ENCODE results near the gene INIP. TPM values are rescaled to one million over a fixed set of nuclear protein-coding genes. Genes with fewer than 3 reads are reported as not detected.

Gene INIP
- total and polyA plus RNA-seq, 9 of the 15 experiments (the other 6 are each of a cell fraction or from before 2014, with no cell fraction given): 11.9 to 87.9 (median 37.3) TPM

DNA sequence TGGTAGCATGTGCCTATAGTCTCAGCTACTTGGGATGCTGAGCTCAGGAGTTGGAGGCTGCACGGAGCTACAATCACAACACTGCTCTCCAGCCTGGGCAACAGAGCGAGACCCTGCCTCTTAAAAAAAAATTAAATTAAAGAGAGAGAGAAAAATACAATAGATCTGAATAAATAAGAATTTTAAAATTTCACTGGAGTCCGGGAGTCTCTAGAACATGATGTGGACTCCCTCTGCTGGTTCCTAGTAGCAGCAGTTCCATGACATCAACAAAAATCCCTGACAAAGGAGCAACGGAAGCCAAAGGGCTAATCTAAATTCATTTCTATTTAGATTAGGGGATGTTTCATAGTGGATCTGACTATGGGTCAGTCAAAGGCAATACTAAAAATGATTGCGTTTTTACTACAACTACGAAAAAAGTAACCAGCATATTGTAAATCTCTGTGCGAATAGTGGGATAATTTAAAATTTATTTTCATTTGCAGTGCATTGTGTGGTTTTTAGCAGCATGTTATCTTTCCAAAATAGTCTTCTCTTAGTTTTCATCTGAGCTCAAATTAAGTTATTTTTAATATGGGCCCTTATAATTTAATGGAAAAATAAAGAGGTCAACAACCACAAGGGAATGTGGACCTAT lies 6.7 kb downstream of the INIP start (continued):
- TF ChIP-seq, protein P1, sequence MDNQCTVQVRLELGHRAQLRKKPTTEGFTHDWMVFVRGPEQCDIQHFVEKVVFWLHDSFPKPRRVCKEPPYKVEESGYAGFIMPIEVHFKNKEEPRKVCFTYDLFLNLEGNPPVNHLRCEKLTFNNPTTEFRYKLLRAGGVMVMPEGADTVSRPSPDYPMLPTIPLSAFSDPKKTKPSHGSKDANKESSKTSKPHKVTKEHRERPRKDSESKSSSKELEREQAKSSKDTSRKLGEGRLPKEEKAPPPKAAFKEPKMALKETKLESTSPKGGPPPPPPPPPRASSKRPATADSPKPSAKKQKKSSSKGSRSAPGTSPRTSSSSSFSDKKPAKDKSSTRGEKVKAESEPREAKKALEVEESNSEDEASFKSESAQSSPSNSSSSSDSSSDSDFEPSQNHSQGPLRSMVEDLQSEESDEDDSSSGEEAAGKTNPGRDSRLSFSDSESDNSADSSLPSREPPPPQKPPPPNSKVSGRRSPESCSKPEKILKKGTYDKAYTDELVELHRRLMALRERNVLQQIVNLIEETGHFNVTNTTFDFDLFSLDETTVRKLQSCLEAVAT (IDR thresholded peaks at IDR 0.05): no peak
- TF ChIP-seq HMG20B (CRISPR knock-in tag; IDR thresholded peaks at IDR 0.05): no peak
- TF ChIP-seq RBM22 (IDR thresholded peaks at IDR 0.05; ENCODE audit: low read depth, low read length, poor library complexity, severe bottlenecking): no peak
- TF ChIP-seq, protein P2, sequence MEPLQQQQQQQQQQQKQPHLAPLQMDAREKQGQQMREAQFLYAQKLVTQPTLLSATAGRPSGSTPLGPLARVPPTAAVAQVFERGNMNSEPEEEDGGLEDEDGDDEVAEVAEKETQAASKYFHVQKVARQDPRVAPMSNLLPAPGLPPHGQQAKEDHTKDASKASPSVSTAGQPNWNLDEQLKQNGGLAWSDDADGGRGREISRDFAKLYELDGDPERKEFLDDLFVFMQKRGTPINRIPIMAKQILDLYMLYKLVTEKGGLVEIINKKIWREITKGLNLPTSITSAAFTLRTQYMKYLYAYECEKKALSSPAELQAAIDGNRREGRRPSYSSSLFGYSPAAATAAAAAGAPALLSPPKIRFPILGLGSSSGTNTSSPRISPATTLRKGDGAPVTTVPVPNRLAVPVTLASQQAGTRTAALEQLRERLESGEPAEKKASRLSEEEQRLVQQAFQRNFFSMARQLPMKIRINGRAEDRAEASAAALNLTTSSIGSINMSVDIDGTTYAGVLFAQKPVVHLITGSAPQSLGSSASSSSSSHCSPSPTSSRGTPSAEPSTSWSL (CRISPR knock-in tag; IDR thresholded peaks at IDR 0.05; ENCODE audit: borderline replicate concordance): no peak

DNA sequence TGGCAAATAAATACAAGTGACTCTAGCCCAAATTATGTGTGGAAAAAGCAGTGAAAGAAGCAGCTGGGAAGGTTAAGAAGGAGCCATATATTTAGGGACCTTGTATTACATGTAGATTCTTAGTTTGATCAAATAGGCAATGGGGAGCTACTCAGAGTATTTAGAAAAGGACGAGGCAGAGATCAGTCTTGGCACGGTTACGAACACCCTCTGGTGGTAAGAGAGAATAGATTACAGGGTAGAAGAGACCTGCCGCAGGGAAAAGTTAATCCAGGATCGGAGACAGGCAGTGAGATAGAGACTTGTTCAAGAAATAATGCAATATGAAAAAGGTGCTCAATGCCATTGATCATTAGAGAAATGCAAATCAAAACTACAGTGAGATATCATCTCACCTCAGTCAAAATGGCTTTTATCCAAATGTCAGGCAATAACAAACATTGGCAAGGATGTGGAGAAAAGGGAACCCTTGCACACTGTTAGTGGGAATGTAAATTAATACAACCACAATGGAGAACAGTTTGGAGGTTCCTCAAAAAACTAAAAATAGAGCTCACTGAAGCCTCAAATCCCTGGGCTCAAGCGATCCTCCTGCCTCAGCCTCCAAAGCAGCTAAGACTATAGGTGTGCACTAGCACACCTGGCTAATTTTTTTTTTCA lies 12.0 kb downstream of the INIP start:
- no peaks in the 10 kb centered on the region for H3K9me3 ChIP-seq (replicated peaks; ENCODE audit: control insufficient read depth, insufficient read depth, low read depth, low read length)
- H4K20me1 ChIP-seq (replicated peaks; ENCODE audit: control insufficient read depth, insufficient read depth, low read length): no peaks in the 10 kb centered on the region; the same call in 1 of the 2 replicates
- no peaks in the 10 kb centered on the region for H3K9me1 ChIP-seq (ENCODE audit: control insufficient read depth, insufficient read depth, low read length)
- no peaks in the 10 kb centered on the region for H3K4me1 ChIP-seq (replicated peaks in 1 of 2; ENCODE audit: control insufficient read depth in 2 of 2, insufficient read depth in 2 of 2, low read length in 2 of 2)
- ChIA-PET CTCF (ENCODE audit: low intra/inter-chr PET ratio) (interaction anchor here (0.6 to 0.7 kb wide), 2 partner anchors 619 to 631 kb away, joined by 3 read pairs; no protein-coding TSS in a partner anchor), POLR2A (no interaction called here)
- in situ Hi-C loops (cut with MboI) (no loop called here), intact Hi-C loops (cut with micrococcal nuclease) (no loop called here)
- no peak overlapping the region for H3K4me3 ChIP-seq
- ATAC-seq: peak; percentile 76
- no peak overlapping the region for H3K9ac ChIP-seq (ENCODE audit: insufficient read depth in 1 of 2, low read depth in 2 of 2, low read length in 2 of 2)
- no peak overlapping the region for H3K27ac ChIP-seq (ENCODE audit: extremely low read depth, low read depth, low read length)
- peaks cover 56% of the 10 kb centered on the region for H3K79me2 ChIP-seq (ENCODE audit: control insufficient read depth, insufficient read depth, low read length)
- 79% methylated on average over 6 of the region's 6 CpGs for WGBS (ENCODE audit: insufficient coverage, low coverage, missing lambda C conversion rate)
- TF ChIP-seq RAD21 (CRISPR knock-in tag; conservative IDR thresholded peaks at IDR 0.05 in 1 of 2, IDR thresholded peaks at IDR 0.05 in 1 of 2) (peak; percentile 13 to 35; a peak in 1 of 4 replicates), CTCF (IDR thresholded peaks at IDR 0.05 in 2 of 3, conservative IDR thresholded peaks at IDR 0.05 in 1 of 3; ENCODE audit: insufficient read depth in 2 of 3, low read depth in 1 of 3, low read length in 3 of 3) (peak; percentile 9 to 41 (median 24); a peak in 3 of 6 replicates), SREBF1 (IDR thresholded peaks at IDR 0.05; ENCODE audit: borderline replicate concordance, low read depth, low read length) (no peak), SMC3 (conservative IDR thresholded peaks at IDR 0.05; ENCODE audit: insufficient read depth, low read depth, low read length) (peak; percentile 18; the same call in 1 of the 2 replicates)
- BruUV-seq (replicated peaks): no TSS peak
- H2AFZ ChIP-seq (ENCODE audit: low read depth, low read length): no peak overlapping the region
- H3K36me3 ChIP-seq (ENCODE audit: control insufficient read depth, insufficient read depth, low read length): peaks cover 39% of the 10 kb centered on the region
- no peaks in the 10 kb centered on the region for H3K27me3 ChIP-seq (ENCODE audit: control insufficient read depth in 2 of 2, insufficient read depth in 2 of 2, low read length in 2 of 2)
- no peak overlapping the region for H3K4me2 ChIP-seq (ENCODE audit: insufficient read depth, low read length)
- FAIRE-seq: no peak
- peak in 1 of 4 experiments; percentile 12 for DNase-seq (ENCODE audit: extremely low read depth in 1 of 4, low spot score in 3 of 4)
